Ovary (tissue), 9 donors: ENCODE measurements around the gene NUP188. TPM values are rescaled to one million over a fixed set of nuclear protein-coding genes. Genes with fewer than 3 reads are reported as not detected.

Experiments used
- DNase-seq, 5 donors: peaks; one replicate each; pipeline ENCODE4 v3.0.0-alpha.2; 2019 to 2020
- H3K27ac ChIP-seq, 2 donors: fragments of 200-600 bp; one replicate each; pipeline versions ENCODE4 v1.5.1 to v1.8.0; 2019 to 2022
- H3K27me3 ChIP-seq: fragments of 200-600 bp; one replicate; pipeline ENCODE4 v1.8.0; 2022
- H3K36me3 ChIP-seq: fragments of 200-600 bp; sonication (generic); one replicate; pipeline ENCODE4 v1.5.1; 2019
- H3K4me1 ChIP-seq: one replicate; pipeline ENCODE4 v1.8.1; 2013; ENCODE audit warnings: mild to moderate bottlenecking, moderate library complexity; ENCODE audit not compliant: insufficient read depth
- H3K4me3 ChIP-seq: fragments of 200-600 bp; sonication (generic); one replicate; pipeline ENCODE4 v1.5.1; 2017
- H3K9me3 ChIP-seq, 2 donors: fragments of 200-600 bp in 1 of 2; sonication (generic) in 1 of 2; one replicate each; pipeline versions ENCODE4 v1.5.1 to v1.8.1; 2013 to 2019; ENCODE audit warnings: mild to moderate bottlenecking in 1 of 2, moderate library complexity in 1 of 2
- CTCF ChIP-seq, 3 donors: fragments of 450-650 bp in 2 of 3; fragments of 200-600 bp in 1 of 3; IDR thresholded peaks; one replicate each; pipeline versions ENCODE4 v1.5.1 to v1.8.0; 2016 to 2022; ENCODE audit warnings: antibody characterized with exemption in 3 of 3, mild to moderate bottlenecking in 1 of 3
- EP300 ChIP-seq: sonication (generic); formaldehyde crosslinking; IDR thresholded peaks from one replicate; pipeline ENCODE4 v1.6.1; 2017; ENCODE audit warnings: antibody characterized with exemption
- POLR2A ChIP-seq: fragments of 450-650 bp; IDR thresholded peaks from one replicate; pipeline ENCODE4 v1.6.1; 2017; ENCODE audit warnings: antibody characterized with exemption, mild to moderate bottlenecking, moderate library complexity
- WGBS, 3 donors: extraction: QIAGEN DNeasy Blood & Tissue Kit in 1 of 3; methylation state at CpG; one replicate each; pipeline versions ENCODE4 v1.1.5 to v1.1.7; 2013 to 2017; 5-methylcytosine and 5-hydroxymethylcytosine counted together
- intact Hi-C, 4 donors: fragments of 100-400 bp; cut with DNase I; formaldehyde crosslinking; loops; one replicate each; pipeline versions ENCODE4 v1.11.0 to v1.15.1; 2022 to 2023
- polyA plus RNA-seq, 2 donors: library from polyadenylated mRNA; stranded (reverse); fragments of 200-250 nt in 1 of 2; fragments of 350-450 nt in 1 of 2; fragmentation: Illumina TruSeq in 1 of 2; extraction: RNeasy Lipid Tissue Mini Kit (QIAGEN cat#74804) in 1 of 2; gene quantifications; one replicate each; pipeline ENCODE4 v1.2.3, GENCODE V29; 2013 to 2014
- total RNA-seq, 7 donors: library from RNA; depleted of rRNA in 2 of 7; stranded (reverse); fragments of >200 nt in 2 of 7; fragmentation: NEBNext Ultra II Directional in 3 of 7; extraction: Animal tissue kit (Norgen Biotek cat#: 25700) in 3 of 7; gene quantifications; one replicate each; pipeline versions ENCODE4 v1.1.0 to v1.2.4, GENCODE V29; 2016 to 2023
- donor health status: DM: no; HTN: no; CAD: no; lungs with moderate emphysema.
- donor health status: DM: no; HTN: no; CAD: no.
- donor health status: Bipolar disorder and iron deficiency.
- donor health status: DM: yes; HTN: yes; CAD: no.
- donor health status: DM: no; HTN: no; CAD: no.
- donor health status: DM: yes; HTN: yes; CAD: no.

Gene NUP188
- total and polyA plus RNA-seq, 9 donors, result 10.6 to 43.8 (median 25.1) TPM

- no peak for TF ChIP-seq CTCF (IDR thresholded peaks at IDR 0.05)
- TF ChIP-seq EP300, result no peak
- TF ChIP-seq POLR2A, result no peak
- Histone ChIP-seq H3K27me3 (no peaks in the 10 kb centered on the region), H3K36me3 (no peaks in the 10 kb centered on the region), H3K4me1 (peaks cover 12% of the 10 kb centered on the region), H3K27ac (no peak overlapping the region), H3K9me3 (no peaks in the 10 kb centered on the region), H3K4me3 (peak overlapping the region; percentile 97)
- intact Hi-C loops, result loop anchor here in 1 of 4 donors (5.0 kb wide), 1 partner anchor 1235 kb away; the partner anchor contains the start of gene FPGS
- peak in 1 of 5 donors; percentile 59 for DNase-seq
- WGBS, 3 donors, result 10 to 15% (median 11%) methylated on average over 6 of the region's 6 CpGs
Observed at GRCh38 chr9:129037767-129038098, 90.2 kb downstream of the NUP188 start.

- Histone ChIP-seq H3K27ac (no peak overlapping the region), H3K36me3 (no peaks in the 10 kb centered on the region), H3K9me3 (no peaks in the 10 kb centered on the region), H3K4me3 (peak overlapping the region; percentile 97), H3K27me3 (no peaks in the 10 kb centered on the region), H3K4me1 (peaks cover 12% of the 10 kb centered on the region)
- DNase-seq, result peak in 1 of 5 donors; percentile 56
- intact Hi-C loops, result loop anchor here in 1 of 4 donors (5.0 kb wide), 1 partner anchor 1236 kb away; the partner anchor contains the start of gene FPGS
- TF ChIP-seq CTCF (IDR thresholded peaks at IDR 0.05) (no peak), POLR2A (no peak), EP300 (no peak)
- WGBS, 3 donors, result 33 to 40% (median 34%) methylated on average over 8 of the region's 8 CpGs
Observed at GRCh38 chr9:129038109-129038852, 90.8 kb downstream of the NUP188 start.

- intact Hi-C loops, result no loop called here
- Histone ChIP-seq H3K4me3 (no peak overlapping the region), H3K27me3 (no peaks in the 10 kb centered on the region), H3K4me1 (peaks cover 12% of the 10 kb centered on the region), H3K27ac (no peak overlapping the region), H3K9me3 (no peaks in the 10 kb centered on the region), H3K36me3 (no peaks in the 10 kb centered on the region)
- DNase-seq, result no peak
- 88 to 95% (median 89%) methylated on average over 12 of the region's 12 CpGs for WGBS, 3 donors
- TF ChIP-seq EP300 (no peak), CTCF (IDR thresholded peaks at IDR 0.05) (no peak), POLR2A (no peak)
Observed at GRCh38 chr9:129040113-129040643, 92.7 kb downstream of the NUP188 start.

GRCh38 chr9:129042016-129042415, 94.5 kb downstream of the NUP188 start:
- no peaks in the 10 kb centered on the region for H3K36me3 ChIP-seq
- no peak overlapping the region for H3K4me3 ChIP-seq
- no peaks in the 10 kb centered on the region for H3K27me3 ChIP-seq
- WGBS, 3 donors, result 90 to 96% (median 91%) methylated on average over 16 of the region's 16 CpGs
- no peaks in the 10 kb centered on the region for H3K9me3 ChIP-seq
- intact Hi-C loops, result no loop called here
- no peak for DNase-seq
- H3K4me1 ChIP-seq, result peaks cover 12% of the 10 kb centered on the region
- no peak overlapping the region for H3K27ac ChIP-seq
- TF ChIP-seq EP300 (no peak), POLR2A (no peak), CTCF (IDR thresholded peaks at IDR 0.05) (no peak)
